ENCODE results near the gene SYNE1.

- TF ChIP-seq CTCF (IDR thresholded peaks at IDR 0.05; ENCODE audit: insufficient read depth, low read length, poor library complexity, severe bottlenecking) = no peak
- TF ChIP-seq EZH2phosphoT487 (conservative IDR thresholded peaks at IDR 0.05; ENCODE audit: low read length) = no peak
These were observed 307.3 kb downstream of the SYNE1 start for GRCh38 chr6:152329638-152330448.

Data from SU-DHL-6 (cell line).